Middle frontal gyrus (tissue), 1 donor: ENCODE results near the gene GCLC.
"Not testable (repeated sequence)": the region's sequence is repeated elsewhere in the genome, so short reads cannot be mapped to it uniquely, and the experiment has no call there.

Experiments used
- DNase-seq: peaks from one replicate; pipeline ENCODE4 v3.0.0-alpha.2; 2015; ENCODE audit warnings: low spot score; ENCODE audit errors: extremely low spot score

The GCLC gene

GRCh38 chr6:53544470-53545308 lies at the start of gene GCLC:
Gene GCLC, minus strand, starts transcription at chr6:53545101. Its CDS starts 456 bp downstream, at chr6:53544645.
- peak; percentile 85 for DNase-seq

GRCh38 chr6:53594596-53594995 lies 49.7 kb upstream of the GCLC start:
- DNase-seq = no peak

DNA sequence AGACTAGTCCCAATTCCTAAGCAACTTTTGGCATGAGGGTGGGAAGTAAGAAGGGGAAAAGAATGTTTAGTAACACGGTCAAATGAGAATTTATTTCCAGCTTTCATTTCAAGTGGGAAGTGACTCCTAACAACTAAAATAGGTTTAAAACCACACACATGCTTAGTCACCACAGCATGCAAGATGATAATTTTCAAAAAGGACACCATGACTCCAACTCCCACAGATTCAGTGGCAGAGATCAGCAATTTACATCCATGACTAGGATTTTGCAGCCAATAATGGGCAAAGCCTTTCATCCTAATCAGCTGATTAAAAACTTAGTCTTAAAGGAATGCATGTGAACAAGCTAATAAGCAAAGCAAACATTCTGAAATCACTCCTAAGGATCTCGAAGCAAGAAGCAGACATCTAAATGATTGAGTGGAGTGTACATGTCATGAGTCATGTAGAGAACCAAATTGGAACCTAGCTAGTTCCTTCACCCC lies 48.1 kb upstream of the GCLC start:
- no peak for DNase-seq

- no peak for DNase-seq
These were observed 47.0 kb upstream of the GCLC start for GRCh38 chr6:53591873-53592272.

DNA sequence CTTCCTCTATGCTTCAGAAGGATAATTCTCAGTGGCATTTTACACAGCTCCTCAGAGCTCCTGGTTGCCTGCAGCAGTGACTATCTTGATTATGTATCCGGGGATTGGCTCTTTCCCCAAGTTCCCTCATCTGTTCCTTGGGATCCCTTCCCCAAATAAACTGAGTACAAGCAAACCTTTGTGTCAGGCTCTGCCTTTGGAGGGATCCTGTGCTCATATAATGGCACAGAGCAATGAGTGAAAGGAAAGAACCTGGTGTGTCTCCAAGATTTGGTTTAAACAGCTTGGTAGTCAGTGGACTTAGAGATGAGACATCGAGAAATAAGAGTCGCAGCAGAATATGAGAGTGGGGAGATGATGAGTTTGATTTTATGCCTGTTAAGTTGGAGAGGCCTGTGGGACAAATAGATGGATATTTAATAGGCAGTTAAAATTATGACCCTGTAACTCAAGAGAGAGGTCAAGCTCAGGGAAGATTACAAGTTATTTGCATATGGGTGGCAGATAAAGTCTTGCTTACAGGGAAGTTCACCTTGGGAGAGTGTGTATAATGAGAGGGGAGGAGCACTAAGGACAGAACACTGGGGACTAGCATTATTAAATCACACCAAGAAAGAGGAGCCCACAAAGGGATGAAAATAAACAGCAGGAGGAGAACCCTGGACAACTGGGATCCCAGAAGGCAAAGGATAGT lies 44.1 kb upstream of the GCLC start:
- no peak for DNase-seq

- DNase-seq = no peak
These were observed 42.4 kb upstream of the GCLC start for GRCh38 chr6:53587291-53587690.

DNA sequence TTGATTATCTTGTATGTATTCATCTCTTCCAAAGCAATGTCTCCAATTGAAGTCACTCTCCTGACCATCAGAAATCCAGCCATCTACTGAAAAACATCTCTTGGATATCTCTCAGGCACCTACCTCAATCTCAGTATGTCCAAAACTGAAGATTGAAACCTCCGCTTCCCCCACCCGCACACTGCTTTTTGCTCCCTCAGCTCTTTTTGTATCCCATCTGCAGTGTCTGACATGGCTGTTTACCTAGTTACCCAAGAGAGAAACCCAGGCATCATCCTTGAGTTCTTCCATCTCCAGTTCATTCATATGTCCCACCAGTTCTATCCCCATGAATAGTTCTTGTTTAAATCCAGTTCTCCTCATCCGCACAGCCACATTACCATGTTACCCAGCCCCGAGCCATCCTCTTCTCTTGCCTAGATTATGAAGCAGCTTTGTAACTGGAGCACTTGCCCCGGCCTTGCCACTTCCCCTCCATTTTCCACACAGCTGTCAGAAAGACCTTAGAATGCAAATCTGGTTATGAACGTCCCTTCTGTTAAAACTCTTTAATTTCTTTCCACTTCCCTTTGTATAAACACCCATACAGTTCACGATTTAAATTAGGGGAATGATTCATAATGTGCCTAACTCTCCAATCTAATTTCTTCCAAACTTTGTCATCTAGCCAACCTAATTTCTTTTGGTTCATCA lies 40.5 kb upstream of the GCLC start:
- no peak for DNase-seq

- DNase-seq = no peak
These were observed 39.8 kb upstream of the GCLC start for GRCh38 chr6:53584726-53585125.

- no peak for DNase-seq
These were observed 38.5 kb upstream of the GCLC start for GRCh38 chr6:53583451-53583850.

GRCh38 chr6:53582963-53583362 lies 38.1 kb upstream of the GCLC start:
- DNase-seq = no peak

GRCh38 chr6:53581856-53582255 lies 37.0 kb upstream of the GCLC start:
- no peak for DNase-seq

GRCh38 chr6:53581173-53581773 lies 36.4 kb upstream of the GCLC start:
- DNase-seq = no peak

GRCh38 chr6:53579338-53579737 lies 34.4 kb upstream of the GCLC start:
- DNase-seq = no peak

GRCh38 chr6:53578371-53578770 lies 33.5 kb upstream of the GCLC start:
- DNase-seq = no peak

- no peak for DNase-seq
These were observed 28.4 kb upstream of the GCLC start for GRCh38 chr6:53573299-53573698.

GRCh38 chr6:53572379-53572778 lies 27.5 kb upstream of the GCLC start:
- DNase-seq = not testable (repeated sequence)

GRCh38 chr6:53568776-53569616 lies 24.1 kb upstream of the GCLC start:
- no peak for DNase-seq

DNA sequence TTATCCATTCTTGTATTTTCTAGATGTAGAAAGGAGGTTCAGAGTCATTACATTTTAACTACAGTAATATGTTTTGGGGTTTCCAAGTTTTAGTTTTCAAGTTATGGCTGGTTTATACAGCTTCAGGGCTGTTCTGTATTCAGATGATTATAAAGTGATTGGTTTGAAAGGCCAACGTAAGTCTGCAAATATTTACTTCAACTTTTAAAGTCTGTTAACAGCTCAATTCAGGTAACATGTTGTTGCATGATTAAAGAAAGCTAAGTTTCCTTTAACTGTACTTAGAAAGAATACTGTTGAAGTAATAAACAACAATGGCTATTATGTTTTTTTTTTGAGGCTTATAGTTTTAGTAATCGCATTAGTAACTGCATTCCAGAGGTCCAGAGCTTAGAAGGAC lies 22.8 kb upstream of the GCLC start:
- DNase-seq = no peak

DNA sequence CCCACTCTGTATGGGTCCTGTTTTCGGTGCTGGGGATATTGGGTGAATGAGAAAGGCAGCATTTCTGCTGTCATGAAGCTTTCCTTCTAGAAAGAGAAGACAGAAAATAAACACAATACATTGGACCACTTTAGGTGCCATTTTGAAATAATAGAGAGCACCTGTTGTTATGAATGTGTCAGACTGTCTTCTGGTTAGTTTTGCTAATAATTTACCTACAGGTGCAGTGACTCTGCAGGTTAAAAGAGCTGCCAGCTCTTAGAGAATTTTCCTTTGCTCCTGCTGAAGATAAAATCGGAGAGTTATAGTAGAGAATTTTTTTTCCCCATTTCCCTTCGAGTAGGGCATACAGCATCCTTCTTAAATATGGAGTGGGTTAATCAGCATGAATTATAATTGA lies 21.9 kb upstream of the GCLC start:
- no peak for DNase-seq

DNA sequence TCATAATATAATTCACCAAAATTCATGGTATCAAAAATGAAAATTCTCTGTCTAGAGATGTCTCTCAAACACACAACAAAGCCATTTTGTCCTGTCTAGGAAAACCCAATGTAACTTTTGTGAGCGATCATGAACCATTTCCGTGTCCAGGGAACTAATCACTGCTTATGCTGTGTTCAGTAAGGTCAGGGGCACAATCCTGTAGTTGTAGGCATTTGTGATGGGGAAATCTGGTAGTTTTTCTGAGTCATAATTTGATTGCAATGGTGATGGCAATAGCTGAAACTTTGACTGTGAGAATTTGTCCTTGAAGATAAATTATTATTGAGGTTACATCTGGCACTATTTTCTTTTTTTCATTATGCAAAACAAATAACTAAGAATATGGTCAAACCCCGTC lies 21.0 kb upstream of the GCLC start:
- DNase-seq = no peak
